ENCODE measurements around the gene COX15. TPM values are rescaled to one million over a fixed set of nuclear protein-coding genes. Genes with fewer than 3 reads are reported as not detected.
"Not testable (repeated sequence)": the region's sequence is repeated elsewhere in the genome, so short reads cannot be mapped to it uniquely, and the experiment has no call there.

Gene COX15
- total RNA-seq, 1 donor from 2014 or later: 23.1 TPM

DNA sequence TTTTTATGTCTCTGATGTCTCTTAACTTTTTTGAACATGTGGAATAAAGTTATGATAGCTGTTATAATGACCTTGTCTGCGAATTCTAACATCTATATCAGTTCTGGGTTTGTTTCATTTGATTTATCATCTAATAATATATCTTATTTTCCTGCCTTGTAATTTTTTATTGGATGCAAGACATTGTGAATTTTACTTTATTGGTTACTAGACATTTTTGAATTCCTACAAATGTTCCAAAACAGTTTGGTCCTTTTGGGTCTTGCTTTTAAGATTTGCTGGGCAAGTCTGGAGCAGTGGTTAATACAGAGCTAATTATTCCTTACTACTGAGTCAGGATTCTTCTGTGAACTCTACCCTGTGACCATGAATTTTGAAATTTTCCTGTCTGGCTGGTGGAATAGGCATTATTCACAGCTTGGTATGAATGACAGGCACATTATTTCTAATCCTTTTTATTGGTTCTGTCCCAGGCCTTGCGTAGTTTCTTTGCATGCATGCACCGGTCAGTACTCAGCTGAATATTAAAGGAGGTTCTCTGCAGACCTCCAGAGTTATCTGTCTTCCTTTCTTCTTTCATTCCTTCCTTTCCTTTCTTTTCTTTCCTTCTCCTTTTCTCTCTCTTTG, 9.1 kb upstream of the COX15 start:
- no peak for DNase-seq (ENCODE audit: low spot score)

DNA sequence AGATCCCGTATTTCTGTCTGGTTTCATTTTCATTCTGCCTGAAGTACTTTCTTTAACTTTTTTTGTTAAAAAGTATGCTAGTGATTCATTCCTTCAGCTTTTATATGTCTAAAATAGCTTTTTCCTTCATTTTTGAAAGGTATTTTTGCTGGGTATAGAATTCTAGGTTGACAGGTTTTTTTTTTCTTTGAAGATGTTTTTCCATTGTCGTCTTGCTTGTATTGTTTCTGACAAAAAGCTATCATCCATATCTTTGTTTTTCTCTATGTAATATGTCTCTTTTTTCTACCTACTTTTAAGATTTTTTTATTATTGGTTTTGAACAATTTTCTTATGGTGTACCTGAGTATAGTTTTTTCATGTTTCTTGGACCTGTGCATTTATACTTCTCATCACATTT, 8.3 kb upstream of the COX15 start:
- DNase-seq (ENCODE audit: low spot score): no peak

DNA sequence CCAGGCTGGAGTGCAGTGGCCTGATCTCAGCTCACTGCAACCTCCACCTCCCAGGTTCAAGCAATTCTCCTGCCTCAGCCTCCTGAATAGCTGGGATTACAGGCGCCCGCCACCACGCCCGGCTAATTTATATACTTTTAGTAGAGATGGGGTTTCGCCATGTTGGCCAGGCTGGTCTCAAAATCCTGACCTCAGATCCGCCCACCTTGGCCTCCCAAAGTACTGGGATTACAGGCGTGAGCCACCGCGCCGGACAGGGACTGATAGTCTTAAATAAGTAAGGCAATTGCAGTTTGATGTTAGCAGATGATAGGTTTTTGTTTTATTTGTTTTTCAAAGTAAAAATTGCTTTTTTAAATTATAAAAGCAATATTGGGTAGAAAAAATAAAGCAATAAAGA, 2.2 kb upstream of the COX15 start:
- DNase-seq (ENCODE audit: low spot score): not testable (repeated sequence)

DNA sequence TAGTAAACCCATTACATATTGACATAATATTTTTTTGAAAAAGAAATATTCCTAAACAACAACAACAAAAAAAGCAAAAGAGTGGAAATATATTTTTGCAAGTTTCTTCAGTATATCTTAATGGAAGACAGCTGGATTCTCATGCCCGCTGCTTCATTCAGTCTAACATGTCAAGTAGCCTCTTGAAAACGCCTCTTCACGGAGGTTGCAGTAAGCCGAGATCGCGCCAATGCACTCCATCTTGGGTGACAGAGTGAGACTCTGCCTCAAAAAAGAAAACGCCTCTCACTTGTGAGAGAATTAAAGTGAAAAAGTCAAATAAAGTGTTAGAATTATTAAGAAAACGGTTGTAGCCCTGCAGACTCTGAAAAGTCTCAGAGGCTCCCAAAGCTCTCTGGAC, 1.4 kb upstream of the COX15 start:
- peak; percentile 1 for DNase-seq (ENCODE audit: low spot score)

DNA sequence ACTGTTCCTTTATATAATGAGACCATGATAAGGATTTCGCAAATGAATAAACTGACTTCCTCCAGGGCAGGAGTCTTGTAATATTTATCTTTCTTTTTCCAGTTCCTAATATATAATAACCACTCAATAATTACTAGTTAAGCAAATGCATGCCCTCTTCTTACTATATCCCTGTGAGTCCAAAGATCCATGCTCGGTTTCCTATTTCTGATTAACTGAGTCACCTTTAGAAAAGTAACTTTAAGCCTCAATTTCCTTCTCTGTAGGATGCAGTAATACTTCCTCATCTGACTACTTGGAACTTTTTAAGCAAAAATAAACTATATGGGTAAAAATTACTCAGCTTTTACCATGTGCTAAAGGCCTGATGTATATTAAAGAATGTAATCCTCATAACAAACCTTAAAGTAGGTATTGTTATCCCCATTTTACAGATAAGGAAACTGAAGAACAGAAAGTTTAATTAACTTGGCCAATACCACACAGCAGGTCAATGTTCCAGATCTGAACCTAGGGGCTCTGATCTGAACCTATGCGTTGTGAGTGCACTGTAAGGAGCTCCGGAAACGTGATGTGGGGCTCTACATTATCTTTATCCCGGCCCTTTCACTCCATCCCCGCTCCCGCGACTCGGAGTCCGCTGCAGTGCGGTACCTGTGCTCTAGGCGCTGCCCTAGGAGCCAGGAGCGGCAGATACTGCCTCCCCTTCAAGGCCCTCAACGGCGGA, 458 bp downstream of the COX15 start:
- no peak for DNase-seq (ENCODE audit: low spot score)

DNA sequence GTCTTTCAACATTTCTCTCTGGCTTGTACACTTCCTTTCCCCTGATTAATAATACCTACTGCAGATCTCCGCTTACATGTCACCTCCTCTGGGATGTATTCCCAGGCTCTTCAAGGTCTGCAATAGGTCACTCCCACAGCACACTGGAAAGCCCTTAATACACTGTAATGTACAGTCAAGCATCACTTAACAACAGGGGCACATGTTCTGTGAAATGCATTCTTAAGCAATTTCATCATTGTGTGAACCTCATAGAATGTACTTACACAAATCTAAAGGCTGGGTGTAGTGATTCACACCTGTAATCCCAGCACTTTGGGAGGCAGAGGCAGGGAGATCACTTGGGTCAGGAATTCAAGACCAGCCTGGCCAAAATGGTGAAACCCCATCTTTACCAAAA, 1.9 kb downstream of the COX15 start:
- DNase-seq (ENCODE audit: low spot score): no peak

DNA sequence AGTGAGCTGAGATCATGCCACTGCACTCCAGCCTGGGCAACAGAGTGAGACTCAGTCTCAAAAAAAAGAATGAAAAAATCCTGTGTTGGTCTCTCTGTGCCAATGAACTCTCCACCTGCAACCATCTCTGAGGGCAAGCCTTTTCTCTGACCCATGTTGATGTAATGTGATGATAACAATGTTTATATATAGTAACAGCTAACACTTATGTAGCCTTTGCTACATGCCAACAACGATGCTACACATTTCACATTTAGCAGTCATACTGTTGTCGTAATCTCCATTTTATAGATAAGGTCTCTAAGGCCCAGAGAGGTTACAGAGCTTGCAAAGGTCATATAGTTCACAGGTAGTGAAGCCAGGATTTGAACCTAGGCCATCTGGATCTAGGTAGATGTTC, 11.5 kb downstream of the COX15 start:
- no peak for DNase-seq (ENCODE audit: low spot score)

DNA sequence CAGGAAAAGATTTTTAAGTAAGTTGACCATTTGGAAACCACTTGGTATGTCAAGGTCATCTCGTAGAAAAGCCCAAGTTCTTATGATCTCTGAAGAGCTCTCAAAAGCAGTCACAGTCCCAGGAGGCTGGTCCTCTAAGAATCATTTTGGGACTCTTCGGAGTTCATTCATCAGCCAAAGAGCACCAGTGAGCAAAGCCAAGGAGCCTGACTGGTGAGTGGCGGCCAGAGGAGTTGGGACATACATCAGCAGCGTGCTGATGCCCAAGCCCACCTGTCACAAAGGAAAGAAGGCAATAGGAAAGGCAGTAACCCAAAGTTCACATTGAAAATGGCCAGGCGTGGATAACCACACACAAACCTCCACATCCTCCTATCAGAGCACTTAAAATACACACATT, 17.5 kb downstream of the COX15 start:
- DNase-seq (ENCODE audit: low spot score): no peak

DNA sequence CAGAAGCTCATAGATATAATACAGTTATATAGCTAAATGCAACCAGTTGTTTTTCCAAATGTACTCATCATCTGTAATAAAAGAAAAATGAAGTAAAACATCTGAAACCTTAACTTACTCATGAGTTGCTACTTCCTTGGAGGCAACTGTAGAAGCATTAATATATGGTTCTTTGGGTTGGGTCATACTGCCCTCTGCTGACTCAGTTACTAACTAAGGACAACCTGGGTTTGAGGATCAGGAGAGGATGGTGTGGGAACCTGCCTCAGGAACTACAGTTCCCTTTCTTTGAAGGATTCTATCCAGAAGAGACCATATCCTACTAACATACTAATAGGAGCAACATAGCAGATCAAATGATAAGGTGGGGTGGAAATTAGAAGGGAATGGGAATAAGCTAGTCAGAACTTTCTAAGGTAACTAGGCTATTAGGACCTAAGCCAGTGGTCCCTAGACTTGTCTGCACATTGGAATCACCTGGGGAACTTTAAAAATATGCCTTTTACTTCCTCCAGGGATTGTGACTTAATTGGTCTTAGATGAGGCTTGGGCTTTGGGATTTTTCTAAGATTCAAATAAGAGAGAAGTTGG, 20.7 kb downstream of the COX15 start:
- DNase-seq (ENCODE audit: low spot score): peak; percentile 53

DNA sequence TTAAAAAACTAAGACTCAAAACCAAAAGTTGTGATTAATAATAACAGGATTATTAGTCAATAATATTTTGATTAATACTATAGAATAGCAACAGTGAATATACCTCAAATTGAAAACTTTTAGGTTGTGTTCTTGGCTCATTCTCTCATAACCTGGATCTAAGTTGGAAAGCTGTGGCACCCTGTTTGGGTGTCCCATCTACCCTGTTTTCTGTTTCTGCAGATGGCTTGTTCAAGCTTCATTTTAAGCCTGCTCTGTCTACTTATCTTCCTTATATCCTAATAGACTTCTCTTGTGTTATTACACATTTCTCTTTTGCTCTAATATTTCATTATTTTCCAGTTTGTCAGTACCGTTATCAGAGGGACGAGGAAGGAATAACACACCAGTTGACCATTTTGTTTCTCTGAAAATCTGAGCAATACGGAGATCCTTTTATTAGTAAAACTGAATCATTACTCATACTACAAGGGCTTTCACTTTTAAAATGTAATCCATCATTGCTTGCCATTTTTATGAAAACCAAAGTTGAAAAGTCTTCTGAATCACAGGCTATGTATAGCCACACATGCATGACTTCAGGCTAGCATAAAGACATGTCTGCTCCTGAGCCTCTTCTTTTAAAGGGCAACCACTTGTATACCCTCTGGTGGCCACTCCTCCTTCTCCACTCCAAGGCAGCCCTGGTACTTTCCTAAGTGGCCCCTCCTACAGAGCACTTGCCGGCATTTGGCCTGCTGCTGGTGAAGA, 22.3 kb downstream of the COX15 start:
- no peak for DNase-seq (ENCODE audit: low spot score)

DNA sequence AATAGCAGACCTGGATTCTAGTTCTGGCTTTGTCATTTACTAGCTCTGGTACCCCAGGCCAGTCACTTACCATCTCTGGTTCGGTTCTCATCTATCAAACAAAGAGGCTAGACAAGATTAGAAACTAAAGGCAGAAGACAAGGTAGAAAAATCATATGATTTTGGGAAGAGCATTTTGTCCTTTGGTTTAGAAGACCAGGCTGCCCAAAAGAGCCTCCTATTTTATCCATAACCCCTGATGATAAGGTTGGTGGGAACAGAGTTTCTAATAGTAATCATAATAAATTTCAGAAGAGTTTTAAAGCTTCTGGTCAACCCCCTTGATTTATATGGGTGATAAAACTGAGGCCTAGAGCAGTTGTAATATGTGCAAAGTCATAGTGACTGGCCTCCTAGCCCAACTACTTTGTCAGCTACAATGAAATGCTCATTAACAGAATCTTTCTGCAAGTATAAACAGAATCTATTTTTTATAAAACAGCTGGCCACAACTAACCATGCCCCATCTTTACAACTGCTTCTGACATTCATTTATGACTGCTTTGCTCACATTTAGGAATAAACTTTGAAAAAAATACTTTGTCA, 23.4 kb downstream of the COX15 start:
- DNase-seq (ENCODE audit: low spot score): no peak

DNA sequence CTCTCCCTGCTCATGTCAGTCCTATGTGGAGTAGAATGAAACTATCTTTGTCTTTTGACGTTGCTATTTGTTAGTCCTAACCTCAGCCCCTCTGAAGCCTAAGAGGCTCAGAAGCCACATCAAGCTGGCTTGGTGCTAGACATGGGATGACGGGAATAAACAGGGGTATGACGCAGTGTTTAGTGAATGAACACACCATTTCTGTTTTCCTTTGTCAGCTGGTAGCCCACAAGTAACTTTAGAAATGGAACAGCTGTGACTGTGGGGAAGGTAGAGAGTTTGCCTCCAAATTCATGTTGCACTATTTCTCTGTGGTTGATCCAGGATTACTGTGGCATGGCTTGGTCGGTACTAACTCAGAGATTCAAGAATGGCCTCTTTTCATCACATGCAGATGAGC, 31.3 kb downstream of the COX15 start:
- no peak for DNase-seq (ENCODE audit: low spot score)

DNA sequence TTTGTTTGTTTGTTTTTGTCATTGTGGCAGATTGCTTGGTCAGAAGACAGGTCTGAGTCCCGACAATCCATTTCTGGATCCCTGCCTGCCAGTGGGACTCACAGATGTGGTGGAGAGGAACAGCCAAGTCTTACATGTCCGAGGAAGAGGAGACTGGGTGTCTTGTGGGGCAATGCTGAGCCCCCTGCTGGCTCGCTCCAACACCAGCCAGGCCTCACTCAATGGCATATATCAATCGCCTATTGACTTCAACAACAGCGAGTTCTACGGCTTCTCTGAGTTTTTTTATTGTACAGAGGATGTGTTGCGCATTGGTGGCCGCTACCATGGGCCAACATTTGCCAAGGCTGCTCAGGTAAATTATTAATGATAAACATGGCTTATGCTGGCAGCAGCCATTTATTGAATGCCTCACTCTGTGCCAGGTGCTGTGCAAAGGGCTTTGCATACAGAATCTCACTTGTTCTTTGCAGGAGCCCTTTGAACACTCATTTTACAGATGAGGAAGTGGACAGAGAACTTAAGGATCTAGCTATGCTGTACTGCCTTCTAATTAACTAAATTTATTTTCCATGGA, 33.3 kb downstream of the COX15 start:
- DNase-seq (ENCODE audit: low spot score): no peak

DNA sequence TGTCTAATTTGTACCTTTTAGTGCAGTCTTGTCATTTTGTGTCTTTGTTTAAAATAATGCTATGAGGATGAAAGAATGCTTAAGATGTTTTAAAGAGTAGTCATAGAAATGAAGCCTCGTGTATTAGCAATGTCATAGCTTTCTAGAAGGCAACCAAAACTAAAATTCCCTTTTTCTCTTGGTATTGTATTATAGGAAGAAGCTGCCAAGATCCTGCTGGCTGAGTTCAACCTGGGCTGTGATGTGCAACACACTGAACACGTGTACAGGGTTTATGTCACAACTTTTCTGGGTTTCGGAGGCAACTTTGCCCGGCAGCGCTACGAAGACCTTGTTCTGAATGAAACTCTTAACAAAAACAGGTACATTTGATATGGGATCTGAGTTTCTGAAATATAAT, 36.2 kb downstream of the COX15 start:
- DNase-seq (ENCODE audit: low spot score): no peak

DNA sequence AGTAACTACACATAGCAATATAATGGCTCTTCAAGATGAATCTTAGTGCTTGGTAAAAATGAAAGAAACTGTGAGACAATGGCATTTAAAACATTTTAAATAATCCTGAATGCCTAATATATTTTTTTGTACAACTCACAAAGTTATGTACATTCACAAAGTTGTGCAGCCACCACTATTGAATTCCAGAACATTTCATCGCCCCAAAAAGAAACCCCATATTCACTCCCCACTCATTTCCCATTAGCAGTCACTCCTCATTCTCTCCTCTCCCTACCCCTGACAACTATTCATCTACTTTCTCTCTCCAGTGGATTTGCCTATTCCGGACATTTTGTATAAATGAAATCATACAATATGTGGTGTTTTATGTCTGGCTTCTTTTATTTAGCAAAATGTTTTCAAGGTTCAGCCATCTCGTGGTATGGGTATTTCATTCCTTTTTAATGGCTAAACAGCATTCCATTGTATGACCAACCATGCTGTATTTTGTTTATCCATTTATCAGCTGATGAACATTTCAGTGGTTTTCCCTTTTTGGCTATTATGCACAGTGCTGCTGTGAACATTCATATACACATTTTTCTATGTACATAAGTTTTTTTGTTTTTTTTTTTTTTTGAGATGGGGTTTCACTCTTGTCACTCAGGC, 37.9 kb downstream of the COX15 start:
- no peak for DNase-seq (ENCODE audit: low spot score)

DNA sequence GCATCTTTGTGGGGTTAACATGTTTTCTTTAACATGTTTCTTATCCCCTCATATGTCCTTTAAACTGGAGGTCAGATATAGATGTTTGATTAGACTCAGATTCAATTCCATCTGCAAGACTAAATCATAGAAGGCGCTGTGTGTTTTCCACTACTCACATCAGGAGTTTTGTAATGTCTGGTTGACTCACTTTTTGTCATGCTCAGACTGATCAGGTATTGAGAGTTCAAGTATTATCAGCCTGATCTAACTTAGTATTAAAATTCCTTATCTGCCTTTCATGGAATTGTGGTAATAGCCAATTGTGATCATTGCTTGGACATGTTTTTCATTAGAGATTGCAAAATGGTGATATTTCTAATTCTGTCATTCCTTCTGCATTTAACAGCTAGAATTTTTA, 42.5 kb downstream of the COX15 start:
- no peak for DNase-seq (ENCODE audit: low spot score)

DNA sequence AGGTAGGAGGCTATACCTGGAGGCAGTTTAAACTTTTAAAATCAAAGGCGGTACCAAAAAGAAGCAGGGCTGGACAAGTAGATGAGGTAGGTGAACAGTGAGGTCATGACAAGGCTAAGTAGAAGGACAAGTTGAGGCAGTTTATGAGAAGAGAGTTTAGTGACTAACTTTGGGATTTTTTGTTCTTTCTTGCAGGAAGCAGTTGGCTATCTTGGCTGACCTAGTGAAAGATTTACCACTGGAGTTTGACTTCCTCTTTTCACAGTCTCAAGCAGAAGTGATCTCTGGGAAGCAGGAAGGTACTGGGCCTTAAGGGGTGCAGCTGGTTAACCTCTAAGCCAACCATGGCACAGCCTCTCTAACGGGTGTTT, 46.3 kb downstream of the COX15 start:
- DNase-seq (ENCODE audit: low spot score): peak; percentile 10

DNA sequence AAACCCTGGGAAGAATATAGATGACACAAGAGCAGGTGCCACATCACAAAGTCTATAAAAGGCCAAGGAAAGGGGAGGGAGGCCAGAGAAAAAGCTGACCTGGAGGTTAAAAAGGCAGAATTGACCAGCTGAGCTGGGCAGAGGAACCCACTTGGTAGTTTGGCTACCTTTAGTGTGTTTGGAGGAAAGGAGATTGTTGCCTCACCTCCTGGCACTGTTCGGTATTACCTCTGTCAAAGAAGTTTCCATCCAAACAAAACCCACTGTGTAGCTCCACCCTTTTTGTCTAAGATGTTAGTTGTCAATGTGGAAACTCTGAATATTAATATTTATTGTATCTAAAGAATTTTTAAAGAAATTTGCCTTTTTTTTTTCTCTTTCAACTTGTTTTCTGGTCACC, 49.2 kb downstream of the COX15 start:
- no peak for DNase-seq (ENCODE audit: low spot score)
